ENCODE measurements around the gene CAVIN2. TPM values are rescaled to one million over a fixed set of nuclear protein-coding genes. Genes with fewer than 3 reads are reported as not detected.

The CAVIN2 gene
- total RNA-seq, 1 experiment from 2014 or later: 0.28 TPM

DNA sequence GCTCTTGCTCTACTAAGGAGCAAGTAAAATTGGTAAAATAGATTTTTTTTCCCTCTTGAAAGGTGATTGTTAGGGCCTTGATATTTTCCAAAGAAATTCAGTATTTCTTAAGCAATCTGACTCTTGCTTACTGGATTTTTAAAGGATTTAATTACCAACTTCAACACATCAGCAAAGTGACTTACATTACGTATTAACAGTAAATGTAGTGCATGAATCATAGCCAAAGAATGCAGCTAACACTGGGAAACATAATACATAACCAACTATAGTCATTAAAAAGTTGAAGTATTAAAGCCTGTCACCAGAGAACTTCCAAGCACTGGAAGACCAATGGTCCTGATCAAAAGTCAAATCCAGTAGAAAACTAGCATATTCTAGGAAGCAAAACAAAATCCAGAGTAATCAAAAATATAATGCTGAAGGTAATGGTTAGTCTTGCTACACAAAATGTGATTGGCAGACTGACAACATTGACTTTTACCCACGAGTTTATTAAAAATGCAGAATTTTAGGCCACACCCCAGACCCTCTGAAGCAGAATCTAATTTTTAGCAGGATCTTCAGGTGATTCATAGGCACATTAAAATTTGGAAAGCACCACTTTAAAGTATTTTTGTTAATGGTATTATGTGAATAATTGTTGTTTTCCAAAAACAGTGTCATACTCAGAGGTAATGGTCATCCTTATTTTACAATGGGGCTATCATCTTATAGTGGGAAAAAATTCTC, 31.8 kb upstream of the CAVIN2 start:
- CTCF ChIA-PET: no interaction called here

More for the DNA sequence above, 31.8 kb upstream of the CAVIN2 start:
- Mint-ChIP-seq H3K4me3 (no peak overlapping the region), H3K9me3 (peaks cover 8% of the 10 kb centered on the region), H3K27me3 (ENCODE audit: low read depth) (no peaks in the 10 kb centered on the region), H3K4me1 (peaks cover 5% of the 10 kb centered on the region), H3K27ac (no peak overlapping the region), H3K36me3 (no peaks in the 10 kb centered on the region)
- ATAC-seq (no peak), DNase-seq (ENCODE audit: low spot score) (no peak)
- POLR2A ChIA-PET: no interaction called here
- TF ChIP-seq FOXK1 (CRISPR knock-in tag; IDR thresholded peaks at IDR 0.05) (no peak), JAZF1 (CRISPR knock-in tag; IDR thresholded peaks at IDR 0.05) (no peak), HMGA2 (CRISPR knock-in tag; IDR thresholded peaks at IDR 0.05) (no peak), KAT7 (CRISPR knock-in tag; IDR thresholded peaks at IDR 0.05; ENCODE audit: borderline replicate concordance) (no peak), ZNF512 (CRISPR knock-in tag; IDR thresholded peaks at IDR 0.05; ENCODE audit: borderline replicate concordance) (no peak), CREB1 (CRISPR knock-in tag; IDR thresholded peaks at IDR 0.05) (no peak), ZNF281 (CRISPR knock-in tag; IDR thresholded peaks at IDR 0.05) (no peak), OVOL2 (CRISPR knock-in tag; IDR thresholded peaks at IDR 0.05; ENCODE audit: borderline replicate concordance) (no peak), ZNF232 (CRISPR knock-in tag; IDR thresholded peaks at IDR 0.05) (no peak), E2F1 (CRISPR knock-in tag; IDR thresholded peaks at IDR 0.05) (no peak), ETV6 (CRISPR knock-in tag; IDR thresholded peaks at IDR 0.05) (no peak), ATF3 (CRISPR knock-in tag; conservative IDR thresholded peaks at IDR 0.05) (no peak), MAX (CRISPR knock-in tag; IDR thresholded peaks at IDR 0.05) (no peak), MLX (CRISPR knock-in tag; IDR thresholded peaks at IDR 0.05) (no peak)
- TF ChIP-seq, protein P1, sequence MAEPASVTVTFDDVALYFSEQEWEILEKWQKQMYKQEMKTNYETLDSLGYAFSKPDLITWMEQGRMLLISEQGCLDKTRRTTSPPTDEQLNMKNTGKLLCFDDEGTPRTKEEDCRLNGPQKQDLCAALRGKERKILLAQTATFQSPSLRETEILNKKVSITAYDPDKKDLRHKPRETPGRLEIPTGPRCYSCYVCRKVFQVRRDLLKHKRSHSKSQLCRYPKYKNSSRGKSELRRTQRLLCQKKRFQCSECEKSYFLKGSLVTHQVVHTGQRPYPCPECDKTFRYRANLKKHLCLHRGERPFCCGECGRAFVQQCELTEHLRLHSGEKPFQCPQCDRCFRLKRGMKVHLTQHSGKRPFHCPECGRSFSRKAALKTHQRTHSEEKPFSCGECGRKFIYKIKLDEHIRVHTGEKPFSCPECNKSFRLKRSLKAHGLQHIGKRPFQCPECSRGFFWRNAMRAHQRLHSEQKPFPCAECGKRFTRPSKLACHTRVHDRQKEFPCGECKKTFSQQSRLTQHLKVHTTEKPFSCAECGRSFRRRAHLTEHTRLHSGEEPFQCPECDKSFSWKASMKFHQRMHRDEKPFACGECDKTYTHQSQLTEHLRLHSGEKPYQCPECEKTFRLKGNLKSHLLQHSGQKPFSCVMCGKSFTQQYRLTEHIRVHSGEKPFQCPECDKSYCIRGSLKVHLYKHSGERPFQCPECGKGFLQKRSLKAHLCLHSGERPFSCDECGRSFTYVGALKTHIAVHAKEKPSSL (CRISPR knock-in tag; conservative IDR thresholded peaks at IDR 0.05): no peak
- TF ChIP-seq, protein P2, sequence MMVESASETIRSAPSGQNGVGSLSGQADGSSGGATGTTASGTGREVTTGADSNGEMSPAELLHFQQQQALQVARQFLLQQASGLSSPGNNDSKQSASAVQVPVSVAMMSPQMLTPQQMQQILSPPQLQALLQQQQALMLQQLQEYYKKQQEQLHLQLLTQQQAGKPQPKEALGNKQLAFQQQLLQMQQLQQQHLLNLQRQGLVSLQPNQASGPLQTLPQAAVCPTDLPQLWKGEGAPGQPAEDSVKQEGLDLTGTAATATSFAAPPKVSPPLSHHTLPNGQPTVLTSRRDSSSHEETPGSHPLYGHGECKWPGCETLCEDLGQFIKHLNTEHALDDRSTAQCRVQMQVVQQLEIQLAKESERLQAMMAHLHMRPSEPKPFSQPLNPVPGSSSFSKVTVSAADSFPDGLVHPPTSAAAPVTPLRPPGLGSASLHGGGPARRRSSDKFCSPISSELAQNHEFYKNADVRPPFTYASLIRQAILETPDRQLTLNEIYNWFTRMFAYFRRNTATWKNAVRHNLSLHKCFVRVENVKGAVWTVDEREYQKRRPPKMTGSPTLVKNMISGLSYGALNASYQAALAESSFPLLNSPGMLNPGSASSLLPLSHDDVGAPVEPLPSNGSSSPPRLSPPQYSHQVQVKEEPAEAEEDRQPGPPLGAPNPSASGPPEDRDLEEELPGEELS (CRISPR knock-in tag; IDR thresholded peaks at IDR 0.05): no peak
- TF ChIP-seq, protein P3, sequence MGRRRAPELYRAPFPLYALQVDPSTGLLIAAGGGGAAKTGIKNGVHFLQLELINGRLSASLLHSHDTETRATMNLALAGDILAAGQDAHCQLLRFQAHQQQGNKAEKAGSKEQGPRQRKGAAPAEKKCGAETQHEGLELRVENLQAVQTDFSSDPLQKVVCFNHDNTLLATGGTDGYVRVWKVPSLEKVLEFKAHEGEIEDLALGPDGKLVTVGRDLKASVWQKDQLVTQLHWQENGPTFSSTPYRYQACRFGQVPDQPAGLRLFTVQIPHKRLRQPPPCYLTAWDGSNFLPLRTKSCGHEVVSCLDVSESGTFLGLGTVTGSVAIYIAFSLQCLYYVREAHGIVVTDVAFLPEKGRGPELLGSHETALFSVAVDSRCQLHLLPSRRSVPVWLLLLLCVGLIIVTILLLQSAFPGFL (CRISPR knock-in tag; IDR thresholded peaks at IDR 0.05; ENCODE audit: borderline replicate concordance): no peak
- TF ChIP-seq, protein P4, sequence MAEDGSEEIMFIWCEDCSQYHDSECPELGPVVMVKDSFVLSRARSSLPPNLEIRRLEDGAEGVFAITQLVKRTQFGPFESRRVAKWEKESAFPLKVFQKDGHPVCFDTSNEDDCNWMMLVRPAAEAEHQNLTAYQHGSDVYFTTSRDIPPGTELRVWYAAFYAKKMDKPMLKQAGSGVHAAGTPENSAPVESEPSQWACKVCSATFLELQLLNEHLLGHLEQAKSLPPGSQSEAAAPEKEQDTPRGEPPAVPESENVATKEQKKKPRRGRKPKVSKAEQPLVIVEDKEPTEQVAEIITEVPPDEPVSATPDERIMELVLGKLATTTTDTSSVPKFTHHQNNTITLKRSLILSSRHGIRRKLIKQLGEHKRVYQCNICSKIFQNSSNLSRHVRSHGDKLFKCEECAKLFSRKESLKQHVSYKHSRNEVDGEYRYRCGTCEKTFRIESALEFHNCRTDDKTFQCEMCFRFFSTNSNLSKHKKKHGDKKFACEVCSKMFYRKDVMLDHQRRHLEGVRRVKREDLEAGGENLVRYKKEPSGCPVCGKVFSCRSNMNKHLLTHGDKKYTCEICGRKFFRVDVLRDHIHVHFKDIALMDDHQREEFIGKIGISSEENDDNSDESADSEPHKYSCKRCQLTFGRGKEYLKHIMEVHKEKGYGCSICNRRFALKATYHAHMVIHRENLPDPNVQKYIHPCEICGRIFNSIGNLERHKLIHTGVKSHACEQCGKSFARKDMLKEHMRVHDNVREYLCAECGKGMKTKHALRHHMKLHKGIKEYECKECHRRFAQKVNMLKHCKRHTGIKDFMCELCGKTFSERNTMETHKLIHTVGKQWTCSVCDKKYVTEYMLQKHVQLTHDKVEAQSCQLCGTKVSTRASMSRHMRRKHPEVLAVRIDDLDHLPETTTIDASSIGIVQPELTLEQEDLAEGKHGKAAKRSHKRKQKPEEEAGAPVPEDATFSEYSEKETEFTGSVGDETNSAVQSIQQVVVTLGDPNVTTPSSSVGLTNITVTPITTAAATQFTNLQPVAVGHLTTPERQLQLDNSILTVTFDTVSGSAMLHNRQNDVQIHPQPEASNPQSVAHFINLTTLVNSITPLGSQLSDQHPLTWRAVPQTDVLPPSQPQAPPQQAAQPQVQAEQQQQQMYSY (CRISPR knock-in tag; IDR thresholded peaks at IDR 0.05): no peak
